Skeletal muscle cell (primary cell): Measurements from ENCODE around the gene GGT7.

ENCODE experiments used
- DNase-seq: peaks from one replicate; pipeline ENCODE4 v3.0.0-alpha.2; 2010; ENCODE audit warnings: low read depth
- H3K4me3 ChIP-seq: 2 replicates; pipeline ENCODE4 v1.5.1; 2011; ENCODE audit warnings: low read depth, mild to moderate bottlenecking, control low read depth, low read length, moderate library complexity

GGT7 gene

DNA sequence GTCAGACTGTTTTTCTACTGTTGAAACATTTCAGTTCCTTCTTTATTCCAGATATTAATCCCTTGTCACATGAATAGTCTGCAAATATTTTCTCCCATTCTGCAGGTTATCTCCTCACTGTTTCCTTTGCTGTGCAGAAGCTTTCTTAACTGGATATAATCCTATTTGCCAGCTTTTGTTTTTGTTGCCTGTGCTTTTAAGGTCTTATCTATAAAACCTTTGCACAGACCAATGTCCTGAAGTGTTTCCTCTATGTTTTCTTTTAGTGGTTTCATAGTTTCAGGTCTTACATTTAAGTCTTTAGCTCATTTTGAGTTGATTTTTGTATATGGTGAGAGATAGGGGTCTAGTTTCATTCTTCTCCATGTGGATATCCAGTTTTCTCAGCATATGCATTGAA is 66.4 kb downstream of the GGT7 start:
- H3K4me3 ChIP-seq, result no peak overlapping the region
- DNase-seq, result no peak

DNA sequence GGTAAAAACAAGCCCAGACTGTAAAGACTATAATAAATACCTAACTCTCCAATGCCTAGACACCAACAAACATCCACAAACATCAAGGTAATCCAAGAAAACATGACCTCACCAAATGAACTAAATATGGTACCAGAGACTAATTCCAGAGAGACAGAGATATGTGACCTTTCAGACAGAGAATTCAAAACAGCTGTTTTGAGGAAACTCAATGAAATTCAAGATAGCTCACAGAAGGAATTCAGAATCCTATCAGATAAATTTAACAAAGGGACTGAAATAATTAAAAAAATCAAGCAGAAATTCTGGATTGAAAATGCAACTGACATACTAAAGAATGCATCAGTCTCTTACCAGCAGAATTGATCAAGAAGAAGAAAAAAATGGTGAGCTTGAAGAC is 73.8 kb downstream of the GGT7 start:
- H3K4me3 ChIP-seq, result no peak overlapping the region
- DNase-seq, result no peak

GRCh38 chr20:34798328-34798727 is 74.3 kb downstream of the GGT7 start:
- H3K4me3 ChIP-seq, result no peak overlapping the region
- no peak for DNase-seq

GRCh38 chr20:34797012-34797995 is 75.4 kb downstream of the GGT7 start:
- no peak overlapping the region for H3K4me3 ChIP-seq
- no peak for DNase-seq
